ENCODE data around the gene RPS6KC1. TPM values are rescaled to one million over a fixed set of nuclear protein-coding genes. Genes with fewer than 3 reads are reported as not detected.
A peak's percentile ranks its signal among the peaks of the same experiment; 100 is the strongest.

The RPS6KC1 gene
- total and polyA plus RNA-seq, 9 of the 15 experiments (the other 6 are each of a cell fraction or from before 2014, with no cell fraction given), result 4.3 to 34.6 (median 20.9) TPM

GRCh38 chr1:213020016-213020415 is 31.0 kb upstream of the RPS6KC1 start:
- Histone ChIP-seq H3K27me3 (ENCODE audit: control insufficient read depth in 2 of 2, insufficient read depth in 2 of 2, low read length in 2 of 2) (no peaks in the 10 kb centered on the region), H3K4me1 (replicated peaks in 1 of 2; ENCODE audit: control insufficient read depth in 2 of 2, insufficient read depth in 2 of 2, low read length in 2 of 2) (peaks cover 14% of the 10 kb centered on the region in 2 experiments), H4K20me1 (replicated peaks; ENCODE audit: control insufficient read depth, insufficient read depth, low read length) (no peaks in the 10 kb centered on the region), H3K9me3 (replicated peaks; ENCODE audit: control insufficient read depth, insufficient read depth, low read depth, low read length) (0 out of 2 replicates have a peak, but pooled peaks cover 2% of the 10 kb centered on the region), H3K27ac (ENCODE audit: extremely low read depth, low read depth, low read length) (no peak overlapping the region), H3K9ac (ENCODE audit: insufficient read depth in 1 of 2, low read depth in 2 of 2, low read length in 2 of 2) (no peak overlapping the region), H3K4me3 (no peak overlapping the region), H3K4me2 (ENCODE audit: insufficient read depth, low read length) (no peak overlapping the region), H3K36me3 (ENCODE audit: control insufficient read depth, insufficient read depth, low read length) (no peaks in the 10 kb centered on the region), H3K9me1 (ENCODE audit: control insufficient read depth, insufficient read depth, low read length) (no peaks in the 10 kb centered on the region), H3K79me2 (ENCODE audit: control insufficient read depth, insufficient read depth, low read length) (peaks cover 3% of the 10 kb centered on the region), H2AFZ (ENCODE audit: low read depth, low read length) (peak overlapping the region; percentile 11; the same call in 1 of the 2 replicates)
- CTCF ChIA-PET (ENCODE audit: low intra/inter-chr PET ratio), result no interaction called here
- in situ Hi-C loops (cut with MboI) (no loop called here), intact Hi-C loops (cut with micrococcal nuclease) (no loop called here)
- no peak for DNase-seq (ENCODE audit: extremely low read depth in 1 of 4, low spot score in 3 of 4)
- ATAC-seq, result no peak
- WGBS (ENCODE audit: insufficient coverage, low coverage, missing lambda C conversion rate), result 49% methylated on average over 3 of the region's 3 CpGs
- no TSS peak for BruUV-seq (replicated peaks)
- FAIRE-seq, result no peak
- POLR2A ChIA-PET, result interaction anchor here (0.7 to 2.3 kb wide), 5 partner anchors 8 to 25 kb away, joined by 3 to 11 read pairs (median 6); no protein-coding TSS in a partner anchor
- TF ChIP-seq ZNF79 (CRISPR knock-in tag; IDR thresholded peaks at IDR 0.05; ENCODE audit: low read depth) (peak; percentile 69; the same call in 1 of the 2 replicates), BRD4 (IDR thresholded peaks at IDR 0.05) (no peak), SOX6 (IDR thresholded peaks at IDR 0.05) (no peak), MAFG (tag; conservative IDR thresholded peaks at IDR 0.05) (peak; percentile 37; the same call in 1 of the 2 replicates), THAP7 (CRISPR knock-in tag; IDR thresholded peaks at IDR 0.05) (no peak), NR0B1 (IDR thresholded peaks at IDR 0.05; ENCODE audit: partially characterized antibody) (no peak), THRB (CRISPR knock-in tag; conservative IDR thresholded peaks at IDR 0.05) (no peak), KDM1A (IDR thresholded peaks at IDR 0.05) (0 out of 4 replicates have a peak, but pooled peaks of 1 of the 2 experiments have one; percentile 9), E2F6 (IDR thresholded peaks at IDR 0.05; ENCODE audit: borderline replicate concordance in 1 of 2, extremely low read depth in 1 of 2, insufficient read depth in 1 of 2, insufficient read length in 1 of 2, low read depth in 1 of 2, low read length in 1 of 2, poor library complexity in 1 of 2, severe bottlenecking in 1 of 2) (no peak), ZBTB34 (CRISPR knock-in tag; IDR thresholded peaks at IDR 0.05) (no peak), CHAMP1 (IDR thresholded peaks at IDR 0.05) (no peak), MLX (CRISPR knock-in tag; conservative IDR thresholded peaks at IDR 0.05) (no peak)

All from K562 (cell line).